Body of pancreas (tissue), 4 donors: ENCODE results near the gene TM6SF1.

Experiments used
- CTCF ChIP-seq, 7 experiments: fragments of 450-650 bp in 4 of 7; fragments of 200-600 bp in 3 of 7; sonication (generic) in 3 of 7; IDR thresholded peaks; one replicate each; pipeline ENCODE4 v1.5.1; 2016 to 2019; ENCODE audit warnings: antibody characterized with exemption in 7 of 7
- POLR2A ChIP-seq, 3 donors: fragments of 450-650 bp; IDR thresholded peaks; one replicate each; pipeline ENCODE4 v1.6.1; 2016; ENCODE audit warnings: antibody characterized with exemption in 3 of 3, mild to moderate bottlenecking in 2 of 3

- TF ChIP-seq POLR2A (IDR thresholded peaks at IDR 0.05) (no peak), CTCF (IDR thresholded peaks at IDR 0.05) (no peak)
These were observed 2.0 kb upstream of the TM6SF1 start for GRCh38 chr15:83105440-83105839.
